ENCODE measurements around the gene LRMDA. TPM values are rescaled to one million over a fixed set of nuclear protein-coding genes. Genes with fewer than 3 reads are reported as not detected.

Gene LRMDA
- total RNA-seq, 1 experiment from 2014 or later: 4.8 TPM

GRCh38 chr10:75718991-75719390 lies 287.6 kb downstream of the LRMDA start:
- Histone ChIP-seq H3K9ac (ENCODE audit: low read length) (no peak overlapping the region), H3K9me3 (ENCODE audit: control insufficient read depth in 1 of 2, insufficient read depth in 1 of 2, low read depth in 1 of 2, low read length in 2 of 2) (no peaks in the 10 kb centered on the region), H3K27ac (ENCODE audit: low read depth, low read length) (no peak overlapping the region), H3K36me3 (ENCODE audit: control insufficient read depth in 1 of 2, insufficient read depth in 2 of 2, low read length in 2 of 2) (no peaks in the 10 kb centered on the region), H2AFZ (ENCODE audit: low read depth, low read length, poor library complexity, severe bottlenecking) (no peak overlapping the region), H4K20me1 (ENCODE audit: insufficient read depth) (no peaks in the 10 kb centered on the region), H3K79me2 (ENCODE audit: insufficient read depth, low read length) (no peaks in the 10 kb centered on the region), H3K9me2 (ENCODE audit: insufficient read depth) (no peaks in the 10 kb centered on the region), H3K4me3 (replicated peaks in 1 of 2; ENCODE audit: low read depth in 1 of 2, low read length in 2 of 2) (no peak overlapping the region), H3K4me2 (ENCODE audit: low read length) (no peak overlapping the region), H3K4me1 (ENCODE audit: control insufficient read depth in 1 of 2, insufficient read depth in 2 of 2, low read length in 2 of 2) (no peaks in the 10 kb centered on the region), H3K27me3 (ENCODE audit: insufficient read depth, low read length) (peaks cover 5% of the 10 kb centered on the region; the same call in 1 of the 2 replicates)
- DNase-seq (ENCODE audit: low read depth, low spot score) (no peak), ATAC-seq (no peak)
- TF ChIP-seq POLR2A (IDR thresholded peaks at IDR 0.05; ENCODE audit: borderline replicate concordance, extremely low read depth, insufficient read depth, insufficient read length) (no peak), FOSL1 (IDR thresholded peaks at IDR 0.05; ENCODE audit: low read depth) (no peak), TCF7L2 (IDR thresholded peaks at IDR 0.05; ENCODE audit: borderline replicate concordance, extremely low read depth, insufficient read depth, insufficient read length) (no peak), YY1 (IDR thresholded peaks at IDR 0.05; ENCODE audit: extremely low read depth, insufficient replicate concordance, low read depth, low read length) (no peak), EZH2phosphoT487 (IDR thresholded peaks at IDR 0.05; ENCODE audit: borderline replicate concordance) (no peak), SP1 (IDR thresholded peaks at IDR 0.05; ENCODE audit: low read depth) (no peak), SRF (IDR thresholded peaks at IDR 0.05; ENCODE audit: low read depth) (no peak), EGR1 (IDR thresholded peaks at IDR 0.05; ENCODE audit: low read depth) (no peak), CBX3 (IDR thresholded peaks at IDR 0.05; ENCODE audit: low read depth) (no peak), POLR2AphosphoS5 (IDR thresholded peaks at IDR 0.05; ENCODE audit: low read depth, low read length) (no peak), ZNF274 (IDR thresholded peaks at IDR 0.05; ENCODE audit: low read depth, low read length) (no peak), ZFX (IDR thresholded peaks at IDR 0.05) (no peak), CEBPB (IDR thresholded peaks at IDR 0.05; ENCODE audit: low read depth) (no peak)
- TF ChIP-seq, protein P1, sequence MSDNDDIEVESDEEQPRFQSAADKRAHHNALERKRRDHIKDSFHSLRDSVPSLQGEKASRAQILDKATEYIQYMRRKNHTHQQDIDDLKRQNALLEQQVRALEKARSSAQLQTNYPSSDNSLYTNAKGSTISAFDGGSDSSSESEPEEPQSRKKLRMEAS (IDR thresholded peaks at IDR 0.05): no peak
- TF ChIP-seq, protein P2, sequence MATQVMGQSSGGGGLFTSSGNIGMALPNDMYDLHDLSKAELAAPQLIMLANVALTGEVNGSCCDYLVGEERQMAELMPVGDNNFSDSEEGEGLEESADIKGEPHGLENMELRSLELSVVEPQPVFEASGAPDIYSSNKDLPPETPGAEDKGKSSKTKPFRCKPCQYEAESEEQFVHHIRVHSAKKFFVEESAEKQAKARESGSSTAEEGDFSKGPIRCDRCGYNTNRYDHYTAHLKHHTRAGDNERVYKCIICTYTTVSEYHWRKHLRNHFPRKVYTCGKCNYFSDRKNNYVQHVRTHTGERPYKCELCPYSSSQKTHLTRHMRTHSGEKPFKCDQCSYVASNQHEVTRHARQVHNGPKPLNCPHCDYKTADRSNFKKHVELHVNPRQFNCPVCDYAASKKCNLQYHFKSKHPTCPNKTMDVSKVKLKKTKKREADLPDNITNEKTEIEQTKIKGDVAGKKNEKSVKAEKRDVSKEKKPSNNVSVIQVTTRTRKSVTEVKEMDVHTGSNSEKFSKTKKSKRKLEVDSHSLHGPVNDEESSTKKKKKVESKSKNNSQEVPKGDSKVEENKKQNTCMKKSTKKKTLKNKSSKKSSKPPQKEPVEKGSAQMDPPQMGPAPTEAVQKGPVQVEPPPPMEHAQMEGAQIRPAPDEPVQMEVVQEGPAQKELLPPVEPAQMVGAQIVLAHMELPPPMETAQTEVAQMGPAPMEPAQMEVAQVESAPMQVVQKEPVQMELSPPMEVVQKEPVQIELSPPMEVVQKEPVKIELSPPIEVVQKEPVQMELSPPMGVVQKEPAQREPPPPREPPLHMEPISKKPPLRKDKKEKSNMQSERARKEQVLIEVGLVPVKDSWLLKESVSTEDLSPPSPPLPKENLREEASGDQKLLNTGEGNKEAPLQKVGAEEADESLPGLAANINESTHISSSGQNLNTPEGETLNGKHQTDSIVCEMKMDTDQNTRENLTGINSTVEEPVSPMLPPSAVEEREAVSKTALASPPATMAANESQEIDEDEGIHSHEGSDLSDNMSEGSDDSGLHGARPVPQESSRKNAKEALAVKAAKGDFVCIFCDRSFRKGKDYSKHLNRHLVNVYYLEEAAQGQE (IDR thresholded peaks at IDR 0.05; ENCODE audit: low read depth): no peak
- TF ChIP-seq, protein P3, sequence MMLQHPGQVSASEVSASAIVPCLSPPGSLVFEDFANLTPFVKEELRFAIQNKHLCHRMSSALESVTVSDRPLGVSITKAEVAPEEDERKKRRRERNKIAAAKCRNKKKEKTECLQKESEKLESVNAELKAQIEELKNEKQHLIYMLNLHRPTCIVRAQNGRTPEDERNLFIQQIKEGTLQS (IDR thresholded peaks at IDR 0.05): no peak
- intact Hi-C loops (cut with micrococcal nuclease): no loop called here
- RAD21 ChIA-PET (ENCODE audit: low non-redundant PET in 1 of 2, low total read pairs in 2 of 2, uncharacterized antibody in 2 of 2, unreplicated experiment in 2 of 2): no interaction called here
- POLR2A ChIA-PET: no interaction called here
- no TSS peak for BruUV-seq (replicated peaks)
- CTCF ChIA-PET: no interaction called here

Measured in HCT116 (cell line).